DOHH2 (cell line): ENCODE data around the gene KIF5B.

Experiments
- H3F3A ChIP-seq: fragments of 200-600 bp; sonication (generic), shearing (Covaris generic); 2 replicates; pipeline ENCODE4 v1.6.0; 2016; ENCODE audit warnings: antibody characterized with exemption, mild to moderate bottlenecking; ENCODE audit not compliant: control insufficient read depth, insufficient read depth
- H3K27ac ChIP-seq: fragments of 200-600 bp; sonication (generic); 2 replicates; pipeline ENCODE4 v1.5.1; 2014; ENCODE audit warnings: low read depth, mild to moderate bottlenecking, low read length, moderate library complexity
- H3K27me3 ChIP-seq: fragments of 200-600 bp; sonication (generic); 2 replicates; pipeline ENCODE4 v1.6.1; 2014; ENCODE audit warnings: mild to moderate bottlenecking, low read length, mixed read lengths; ENCODE audit not compliant: control insufficient read depth
- H3K36me3 ChIP-seq: fragments of 200-600 bp; sonication (generic); 2 replicates; pipeline ENCODE4 v1.6.1; 2014; ENCODE audit warnings: mild to moderate bottlenecking, low read length, moderate library complexity, mixed read lengths; ENCODE audit not compliant: control insufficient read depth
- H3K4me1 ChIP-seq: fragments of 200-600 bp; sonication (generic); 2 replicates; pipeline ENCODE4 v1.6.1; 2014; ENCODE audit warnings: mild to moderate bottlenecking, low read length, mixed read lengths; ENCODE audit not compliant: control insufficient read depth
- H3K4me2 ChIP-seq: fragments of 200-600 bp; sonication (generic); 2 replicates; pipeline ENCODE4 v1.6.0; 2014; ENCODE audit warnings: mild to moderate bottlenecking, low read length, moderate library complexity
- H3K4me3 ChIP-seq: fragments of 200-600 bp; sonication (generic); 2 replicates; pipeline ENCODE4 v1.5.1; 2014; ENCODE audit warnings: mild to moderate bottlenecking, low read length, mixed read lengths
- H3K79me2 ChIP-seq: fragments of 200-600 bp; sonication (generic); 2 replicates; pipeline ENCODE4 v1.6.1; 2014; ENCODE audit warnings: mild to moderate bottlenecking, low read length, mixed read lengths; ENCODE audit not compliant: control insufficient read depth
- H3K9me2 ChIP-seq: fragments of 200-600 bp; sonication (generic); replicated peaks from 2 replicates; pipeline ENCODE4 v1.6.1; 2014; ENCODE audit warnings: mild to moderate bottlenecking, low read length, mixed read lengths; ENCODE audit not compliant: control insufficient read depth
- H3K9me3 ChIP-seq: fragments of 200-600 bp; sonication (generic); 2 replicates; pipeline ENCODE4 v1.6.1; 2014; ENCODE audit warnings: antibody characterized with exemption, low read length, mixed read lengths; ENCODE audit not compliant: control insufficient read depth, insufficient read depth
- H4K20me1 ChIP-seq: fragments of 200-600 bp; sonication (generic); 2 replicates; pipeline ENCODE4 v1.6.0; 2014; ENCODE audit warnings: low read depth, mild to moderate bottlenecking, antibody characterized with exemption, low read length, moderate library complexity; ENCODE audit not compliant: control insufficient read depth, insufficient read depth
- CTCF ChIP-seq: fragments of 200-600 bp; sonication (generic); IDR thresholded peaks from one replicate; pipeline ENCODE4 v1.5.1; 2014; ENCODE audit warnings: antibody characterized with exemption, mild to moderate bottlenecking, low read depth, low read length; ENCODE audit not compliant: poor library complexity, severe bottlenecking
- EZH2phosphoT487 ChIP-seq: fragments of 200-600 bp; sonication (generic); IDR thresholded peaks from 2 replicates; pipeline ENCODE4 v1.6.1; 2017; ENCODE audit warnings: borderline replicate concordance, mild to moderate bottlenecking, antibody characterized with exemption, low read length, moderate library complexity, mixed read lengths

The KIF5B gene

DNA sequence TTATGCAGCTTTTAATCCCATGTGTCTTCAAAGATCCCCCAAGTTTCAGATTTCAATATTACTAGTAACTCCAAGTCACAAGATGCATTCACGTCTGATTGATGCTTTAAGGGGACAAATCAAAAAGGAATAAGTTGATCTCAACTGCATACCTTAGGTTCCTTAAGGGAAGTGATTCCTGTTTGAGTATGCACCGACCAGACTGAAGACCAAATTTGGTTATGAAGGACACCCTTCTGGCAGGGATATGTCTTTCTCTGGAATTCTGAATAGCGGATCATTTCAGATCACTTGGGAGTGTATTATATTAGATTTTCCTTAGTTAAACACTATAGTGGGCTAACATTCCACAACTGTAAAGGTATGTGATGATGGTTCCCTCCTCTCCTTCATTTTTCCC lies 4.3 kb downstream of the KIF5B start:
- H3F3A ChIP-seq, result 0 out of 2 replicates have a peak, but pooled peaks cover 6% of the 10 kb centered on the region
- H3K9me3 ChIP-seq, result no peaks in the 10 kb centered on the region
- H4K20me1 ChIP-seq, result peaks cover 57% of the 10 kb centered on the region
- 0 out of 2 replicates have a peak overlapping the region, but pooled peaks have one; percentile 6 for H3K4me3 ChIP-seq
- H3K27ac ChIP-seq, result no peak overlapping the region
- TF ChIP-seq EZH2phosphoT487 (no peak), CTCF (no peak)
- H3K36me3 ChIP-seq, result peaks cover 87% of the 10 kb centered on the region
- H3K79me2 ChIP-seq, result peaks cover 93% of the 10 kb centered on the region
- no peaks in the 10 kb centered on the region for H3K9me2 ChIP-seq
- H3K4me2 ChIP-seq, result peak overlapping the region; percentile 92
- no peaks in the 10 kb centered on the region for H3K27me3 ChIP-seq
- H3K4me1 ChIP-seq, result peaks cover 37% of the 10 kb centered on the region

GRCh38 chr10:32050177-32050576 lies 6.0 kb downstream of the KIF5B start:
- no peak overlapping the region for H3K4me3 ChIP-seq
- no peaks in the 10 kb centered on the region for H3K9me3 ChIP-seq
- H3K36me3 ChIP-seq, result peaks cover 97% of the 10 kb centered on the region
- no peak overlapping the region for H3K27ac ChIP-seq
- no peaks in the 10 kb centered on the region for H3K9me2 ChIP-seq
- peaks cover 32% of the 10 kb centered on the region for H3K4me1 ChIP-seq
- H3K27me3 ChIP-seq, result no peaks in the 10 kb centered on the region
- no peak overlapping the region for H3K4me2 ChIP-seq
- peaks cover 58% of the 10 kb centered on the region for H4K20me1 ChIP-seq
- 0 out of 2 replicates have a peak, but pooled peaks cover 8% of the 10 kb centered on the region for H3F3A ChIP-seq
- TF ChIP-seq EZH2phosphoT487 (no peak), CTCF (no peak)
- peaks cover 99% of the 10 kb centered on the region for H3K79me2 ChIP-seq

- Histone ChIP-seq H3K4me2 (no peak overlapping the region), H3K36me3 (peaks cover 97% of the 10 kb centered on the region), H3K4me1 (peaks cover 27% of the 10 kb centered on the region), H4K20me1 (peaks cover 50% of the 10 kb centered on the region), H3K4me3 (no peak overlapping the region), H3K79me2 (peaks cover 99% of the 10 kb centered on the region), H3K9me2 (no peaks in the 10 kb centered on the region), H3F3A (0 out of 2 replicates have a peak, but pooled peaks cover 8% of the 10 kb centered on the region), H3K27ac (no peak overlapping the region), H3K9me3 (no peaks in the 10 kb centered on the region), H3K27me3 (no peaks in the 10 kb centered on the region)
- no peak for TF ChIP-seq CTCF
- TF ChIP-seq EZH2phosphoT487, result no peak
These were observed 7.1 kb downstream of the KIF5B start for GRCh38 chr10:32049113-32049512.

DNA sequence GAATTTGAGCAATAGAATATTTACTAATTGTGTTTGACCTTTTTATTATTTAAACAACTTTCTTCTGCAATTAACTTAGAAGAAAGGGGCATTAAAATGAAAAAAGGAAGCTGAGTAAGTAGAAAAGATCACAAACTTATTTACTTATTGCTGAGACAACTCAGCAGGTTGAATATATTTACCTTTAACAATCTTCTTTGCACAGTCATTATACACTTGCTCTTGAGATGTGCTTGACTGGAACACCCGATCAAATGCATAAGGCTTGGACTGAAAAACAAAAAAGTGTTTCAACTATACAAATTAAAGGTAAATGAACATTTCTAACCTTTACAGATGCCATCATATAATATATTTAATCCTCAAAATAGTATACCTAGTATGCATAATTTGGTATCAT lies 7.9 kb downstream of the KIF5B start:
- Histone ChIP-seq H3K27me3 (no peaks in the 10 kb centered on the region), H4K20me1 (peaks cover 44% of the 10 kb centered on the region), H3K27ac (no peak overlapping the region), H3K9me3 (no peaks in the 10 kb centered on the region), H3K4me1 (peaks cover 20% of the 10 kb centered on the region), H3K9me2 (no peaks in the 10 kb centered on the region), H3K4me3 (no peak overlapping the region), H3F3A (0 out of 2 replicates have a peak, but pooled peaks cover 8% of the 10 kb centered on the region), H3K79me2 (peaks cover 99% of the 10 kb centered on the region), H3K36me3 (peaks cover 97% of the 10 kb centered on the region), H3K4me2 (no peak overlapping the region)
- TF ChIP-seq EZH2phosphoT487 (no peak), CTCF (no peak)
